ENCODE measurements around the gene TOP3A. TPM values are rescaled to one million over a fixed set of nuclear protein-coding genes. Genes with fewer than 3 reads are reported as not detected.

The TOP3A gene
- polyA plus RNA-seq, 1 donor (not counting 4 experiments of a cell fraction or from before 2014, with no cell fraction given): 11.6 TPM

GRCh38 chr17:18229771-18230170 lies 85.0 kb downstream of the TOP3A start:
- peaks cover 37% of the 10 kb centered on the region for H3K79me2 ChIP-seq (ENCODE audit: control insufficient read depth, insufficient read depth, low read length)
- no peak overlapping the region for H3K27ac ChIP-seq (ENCODE audit: control insufficient read depth, insufficient read depth, low read length)
- H3K9me3 ChIP-seq (ENCODE audit: control insufficient read depth, low read depth, low read length): no peaks in the 10 kb centered on the region
- TF ChIP-seq CTCF (optimal IDR thresholded peaks at IDR 0.05 in 1 of 3, IDR thresholded peaks at IDR 0.05 in 1 of 3, conservative IDR thresholded peaks at IDR 0.05 in 1 of 3; ENCODE audit: extremely low read depth in 1 of 3, insufficient read depth in 2 of 3, low read length in 3 of 3) (no peak), EZH2 (IDR thresholded peaks at IDR 0.05; ENCODE audit: low read length) (no peak)
- no peak overlapping the region for H3K9ac ChIP-seq (ENCODE audit: control insufficient read depth, extremely low read depth, insufficient read depth, low read length)
- peaks cover 2% of the 10 kb centered on the region for H3K9me1 ChIP-seq (ENCODE audit: control insufficient read depth, extremely low read depth, insufficient read depth, low read length)
- H3K4me1 ChIP-seq (ENCODE audit: control insufficient read depth, extremely low read depth, insufficient read depth, low read length): peaks cover 8% of the 10 kb centered on the region
- no peaks in the 10 kb centered on the region for H3K27me3 ChIP-seq (ENCODE audit: control insufficient read depth, extremely low read depth, insufficient read depth, low read length)
- dilution Hi-C loops (cut with MboI; ENCODE audit: extremely low pct_ligation_motif_present, low sequenced_read_pairs): no loop called here
- H3K4me2 ChIP-seq (ENCODE audit: control insufficient read depth, extremely low read depth, insufficient read depth, low read depth, low read length): no peak overlapping the region
- H4K20me1 ChIP-seq (ENCODE audit: control insufficient read depth, extremely low read depth, insufficient read depth, low read length): no peaks in the 10 kb centered on the region
- FAIRE-seq (no peak), DNase-seq (ENCODE audit: low read depth, low spot score) (no peak)
- peaks cover 14 to 18% of the 10 kb centered on the region in 2 experiments for H3K36me3 ChIP-seq (ENCODE audit: control insufficient read depth in 2 of 2, extremely low read depth in 1 of 2, insufficient read depth in 2 of 2, low read length in 2 of 2)
- no peak overlapping the region for H2AFZ ChIP-seq (ENCODE audit: control insufficient read depth, low read length)
- no peak overlapping the region for H3K4me3 ChIP-seq (ENCODE audit: control insufficient read depth in 2 of 3, extremely low read depth in 1 of 3, insufficient read depth in 2 of 3, low read depth in 1 of 3, low read length in 3 of 3)

GRCh38 chr17:18229254-18229653 lies 85.5 kb downstream of the TOP3A start:
- H3K9me1 ChIP-seq (ENCODE audit: control insufficient read depth, extremely low read depth, insufficient read depth, low read length): peaks cover 2% of the 10 kb centered on the region
- H3K4me3 ChIP-seq (ENCODE audit: control insufficient read depth in 2 of 3, extremely low read depth in 1 of 3, insufficient read depth in 2 of 3, low read depth in 1 of 3, low read length in 3 of 3): no peak overlapping the region
- no peak overlapping the region for H3K9ac ChIP-seq (ENCODE audit: control insufficient read depth, extremely low read depth, insufficient read depth, low read length)
- H3K27ac ChIP-seq (ENCODE audit: control insufficient read depth, insufficient read depth, low read length): no peak overlapping the region
- no peaks in the 10 kb centered on the region for H3K27me3 ChIP-seq (ENCODE audit: control insufficient read depth, extremely low read depth, insufficient read depth, low read length)
- H3K79me2 ChIP-seq (ENCODE audit: control insufficient read depth, insufficient read depth, low read length): peaks cover 37% of the 10 kb centered on the region
- no peaks in the 10 kb centered on the region for H3K9me3 ChIP-seq (ENCODE audit: control insufficient read depth, low read depth, low read length)
- FAIRE-seq (no peak), DNase-seq (ENCODE audit: low read depth, low spot score) (no peak)
- H3K36me3 ChIP-seq (ENCODE audit: control insufficient read depth in 2 of 2, extremely low read depth in 1 of 2, insufficient read depth in 2 of 2, low read length in 2 of 2): peaks cover 13 to 14% of the 10 kb centered on the region in 2 experiments
- no peak overlapping the region for H2AFZ ChIP-seq (ENCODE audit: control insufficient read depth, low read length)
- H4K20me1 ChIP-seq (ENCODE audit: control insufficient read depth, extremely low read depth, insufficient read depth, low read length): no peaks in the 10 kb centered on the region
- dilution Hi-C loops (cut with MboI; ENCODE audit: extremely low pct_ligation_motif_present, low sequenced_read_pairs): no loop called here
- H3K4me2 ChIP-seq (ENCODE audit: control insufficient read depth, extremely low read depth, insufficient read depth, low read depth, low read length): no peak overlapping the region
- H3K4me1 ChIP-seq (ENCODE audit: control insufficient read depth, extremely low read depth, insufficient read depth, low read length): peaks cover 8% of the 10 kb centered on the region
- TF ChIP-seq EZH2 (IDR thresholded peaks at IDR 0.05; ENCODE audit: low read length): no peak
- TF ChIP-seq CTCF (optimal IDR thresholded peaks at IDR 0.05 in 1 of 3, IDR thresholded peaks at IDR 0.05 in 1 of 3, conservative IDR thresholded peaks at IDR 0.05 in 1 of 3; ENCODE audit: extremely low read depth in 1 of 3, insufficient read depth in 2 of 3, low read length in 3 of 3): no peak

Data from keratinocyte (primary cell).